ENCODE measurements around the gene DUSP22. TPM values are rescaled to one million over a fixed set of nuclear protein-coding genes. Genes with fewer than 3 reads are reported as not detected.

The DUSP22 gene
- total RNA-seq, 1 experiment from 2014 or later = 16.0 TPM

DNA sequence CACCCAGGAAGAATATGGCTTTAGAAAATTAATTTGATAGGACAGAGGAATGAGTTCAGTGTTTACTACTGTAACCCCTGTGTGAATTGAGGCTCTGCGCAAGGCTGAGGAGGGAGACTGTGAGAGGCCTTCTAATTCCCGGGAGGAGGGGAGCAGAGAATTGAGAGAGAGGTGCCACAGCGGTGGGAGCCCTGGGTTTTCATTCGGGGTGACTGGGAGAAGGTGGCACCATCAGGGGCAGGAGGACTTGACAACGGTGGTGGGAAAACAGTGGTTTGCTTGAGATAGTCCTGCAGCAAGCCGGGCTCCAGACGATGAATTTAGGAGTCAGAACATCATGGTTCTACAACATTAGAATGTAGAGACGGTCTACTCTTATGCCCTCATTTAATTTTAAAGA is 9.2 kb downstream of the DUSP22 start:
- no peak overlapping the region for H3K4me3 ChIP-seq (ENCODE audit: low read depth, low read length, poor library complexity, severe bottlenecking)
- intact Hi-C loops (cut with micrococcal nuclease; ENCODE audit: unreplicated experiment) = no loop called here
- H3K4me1 ChIP-seq (ENCODE audit: insufficient read depth, low read length, poor library complexity, severe bottlenecking) = no peaks in the 10 kb centered on the region
- H3K36me3 ChIP-seq (ENCODE audit: insufficient read depth, low read length, poor library complexity, severe bottlenecking) = no peaks in the 10 kb centered on the region
- BruUV-seq (replicated peaks) = no TSS peak
- DNase-seq (ENCODE audit: low spot score) = no peak
- peaks cover 9% of the 10 kb centered on the region for H3K9me3 ChIP-seq (ENCODE audit: low read depth, low read length, poor library complexity, severe bottlenecking)
- CTCF ChIA-PET = no interaction called here
- POLR2A ChIA-PET (ENCODE audit: low non-redundant PET) = no interaction called here
- no peak for TF ChIP-seq EZH2 (IDR thresholded peaks at IDR 0.05; ENCODE audit: borderline replicate concordance, low read depth, low read length, poor library complexity, severe bottlenecking)
- TF ChIP-seq, protein P1, sequence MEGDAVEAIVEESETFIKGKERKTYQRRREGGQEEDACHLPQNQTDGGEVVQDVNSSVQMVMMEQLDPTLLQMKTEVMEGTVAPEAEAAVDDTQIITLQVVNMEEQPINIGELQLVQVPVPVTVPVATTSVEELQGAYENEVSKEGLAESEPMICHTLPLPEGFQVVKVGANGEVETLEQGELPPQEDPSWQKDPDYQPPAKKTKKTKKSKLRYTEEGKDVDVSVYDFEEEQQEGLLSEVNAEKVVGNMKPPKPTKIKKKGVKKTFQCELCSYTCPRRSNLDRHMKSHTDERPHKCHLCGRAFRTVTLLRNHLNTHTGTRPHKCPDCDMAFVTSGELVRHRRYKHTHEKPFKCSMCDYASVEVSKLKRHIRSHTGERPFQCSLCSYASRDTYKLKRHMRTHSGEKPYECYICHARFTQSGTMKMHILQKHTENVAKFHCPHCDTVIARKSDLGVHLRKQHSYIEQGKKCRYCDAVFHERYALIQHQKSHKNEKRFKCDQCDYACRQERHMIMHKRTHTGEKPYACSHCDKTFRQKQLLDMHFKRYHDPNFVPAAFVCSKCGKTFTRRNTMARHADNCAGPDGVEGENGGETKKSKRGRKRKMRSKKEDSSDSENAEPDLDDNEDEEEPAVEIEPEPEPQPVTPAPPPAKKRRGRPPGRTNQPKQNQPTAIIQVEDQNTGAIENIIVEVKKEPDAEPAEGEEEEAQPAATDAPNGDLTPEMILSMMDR (conservative IDR thresholded peaks at IDR 0.05; ENCODE audit: low read depth, low read length) = no peak
- no peak overlapping the region for H3K27ac ChIP-seq (ENCODE audit: low read depth, low read length, poor library complexity, severe bottlenecking)
- H3K27me3 ChIP-seq (replicated peaks; ENCODE audit: insufficient read depth, low read depth, low read length, poor library complexity) = no peaks in the 10 kb centered on the region

DNA sequence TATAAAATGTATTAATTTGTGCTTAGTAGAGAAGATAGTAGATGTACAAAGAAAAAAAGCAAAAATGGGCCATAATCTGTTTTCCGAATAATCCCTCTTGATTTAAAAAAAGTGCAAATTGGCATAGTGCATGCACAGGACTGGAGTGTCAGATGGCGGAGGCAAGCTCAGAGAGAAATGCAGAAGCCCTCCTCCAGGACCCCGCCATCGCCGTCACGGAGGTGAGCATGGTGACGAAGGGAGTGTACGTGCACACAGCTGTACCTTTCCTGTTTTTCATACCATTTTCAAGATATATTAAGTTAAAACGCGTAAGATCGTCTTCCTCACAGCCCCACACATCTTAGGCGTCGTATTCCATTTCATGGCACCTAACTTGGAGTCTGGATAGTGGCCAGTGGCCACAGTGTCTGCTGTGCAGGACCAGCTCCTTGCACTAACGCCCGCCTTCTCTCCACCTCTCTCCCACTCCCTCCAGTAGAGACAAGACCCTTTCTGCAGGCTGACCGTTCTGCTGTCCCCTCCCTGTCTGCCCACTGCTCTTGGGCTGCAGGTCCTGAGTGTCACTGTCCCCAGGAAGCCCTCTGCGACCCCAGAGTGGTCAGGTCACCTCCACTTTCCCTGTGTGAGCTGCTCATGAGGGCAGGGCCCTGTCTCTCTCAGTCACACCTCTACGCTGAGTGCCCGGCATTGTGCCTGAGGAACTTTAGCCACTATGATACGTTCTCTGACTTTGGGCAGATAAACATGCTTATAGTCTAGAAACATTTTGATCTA is 9.8 kb downstream of the DUSP22 start:
- BruUV-seq (replicated peaks) = no TSS peak
- TF ChIP-seq, protein P1 (conservative IDR thresholded peaks at IDR 0.05; ENCODE audit: low read depth, low read length) = no peak
- no peak for TF ChIP-seq EZH2 (IDR thresholded peaks at IDR 0.05; ENCODE audit: borderline replicate concordance, low read depth, low read length, poor library complexity, severe bottlenecking)
- Histone ChIP-seq H3K9me3 (ENCODE audit: low read depth, low read length, poor library complexity, severe bottlenecking) (peaks cover 9% of the 10 kb centered on the region), H3K4me1 (ENCODE audit: insufficient read depth, low read length, poor library complexity, severe bottlenecking) (no peaks in the 10 kb centered on the region), H3K36me3 (ENCODE audit: insufficient read depth, low read length, poor library complexity, severe bottlenecking) (no peaks in the 10 kb centered on the region), H3K27ac (ENCODE audit: low read depth, low read length, poor library complexity, severe bottlenecking) (no peak overlapping the region), H3K27me3 (replicated peaks; ENCODE audit: insufficient read depth, low read depth, low read length, poor library complexity) (no peaks in the 10 kb centered on the region), H3K4me3 (ENCODE audit: low read depth, low read length, poor library complexity, severe bottlenecking) (no peak overlapping the region)
- DNase-seq (ENCODE audit: low spot score) = no peak
- CTCF ChIA-PET = no interaction called here
- POLR2A ChIA-PET (ENCODE audit: low non-redundant PET) = no interaction called here
- intact Hi-C loops (cut with micrococcal nuclease; ENCODE audit: unreplicated experiment) = no loop called here

DNA sequence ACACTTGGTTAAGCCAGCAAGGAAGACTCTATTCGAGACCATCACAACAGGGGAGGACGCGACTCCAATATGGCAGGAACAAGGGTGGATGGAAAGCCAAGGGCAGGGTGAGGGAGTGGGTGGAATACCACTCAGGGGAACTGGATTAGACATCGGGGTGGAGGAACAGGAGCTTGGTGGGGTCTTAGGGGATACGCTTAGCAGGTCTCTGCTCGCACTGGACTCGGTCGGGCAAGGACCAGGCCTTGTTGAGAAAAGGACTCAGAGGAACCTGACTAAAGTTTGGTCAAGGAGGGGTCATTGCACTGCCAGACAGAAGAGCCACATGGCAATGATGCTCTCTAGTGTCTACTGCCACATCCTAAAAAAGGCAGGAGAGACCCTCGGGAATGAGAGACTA is 10.5 kb downstream of the DUSP22 start:
- H3K36me3 ChIP-seq (ENCODE audit: insufficient read depth, low read length, poor library complexity, severe bottlenecking) = no peaks in the 10 kb centered on the region
- H3K27ac ChIP-seq (ENCODE audit: low read depth, low read length, poor library complexity, severe bottlenecking) = no peak overlapping the region
- no peak for TF ChIP-seq EZH2 (IDR thresholded peaks at IDR 0.05; ENCODE audit: borderline replicate concordance, low read depth, low read length, poor library complexity, severe bottlenecking)
- TF ChIP-seq, protein P1 (conservative IDR thresholded peaks at IDR 0.05; ENCODE audit: low read depth, low read length) = no peak
- intact Hi-C loops (cut with micrococcal nuclease; ENCODE audit: unreplicated experiment) = no loop called here
- peaks cover 9% of the 10 kb centered on the region for H3K9me3 ChIP-seq (ENCODE audit: low read depth, low read length, poor library complexity, severe bottlenecking)
- no peaks in the 10 kb centered on the region for H3K27me3 ChIP-seq (replicated peaks; ENCODE audit: insufficient read depth, low read depth, low read length, poor library complexity)
- ChIA-PET POLR2A (ENCODE audit: low non-redundant PET) (no interaction called here), CTCF (no interaction called here)
- no peaks in the 10 kb centered on the region for H3K4me1 ChIP-seq (ENCODE audit: insufficient read depth, low read length, poor library complexity, severe bottlenecking)
- no peak overlapping the region for H3K4me3 ChIP-seq (ENCODE audit: low read depth, low read length, poor library complexity, severe bottlenecking)
- BruUV-seq (replicated peaks) = no TSS peak
- DNase-seq (ENCODE audit: low spot score) = no peak
